Dedifferentiated amniotic fluid mesenchymal stem cell (primary cell): ENCODE results near the gene NAT14.
"Not testable (repeated sequence)": the region's sequence is repeated elsewhere in the genome, so short reads cannot be mapped to it uniquely, and the experiment has no call there.

Experiments
- DNase-seq: peaks from one replicate; pipeline ENCODE4 v3.0.0-alpha.2; 2016; ENCODE audit errors: extremely low spot score

Gene NAT14

GRCh38 chr19:55484593-55485438, at the start of gene NAT14:
Gene NAT14 (plus strand): TSS chr19:55485188. CDS start chr19:55485709, 521 bp downstream.
- DNase-seq = no peak

GRCh38 chr19:55436847-55437246, 48.1 kb upstream of the NAT14 start:
- no peak for DNase-seq

GRCh38 chr19:55437410-55437809, 47.6 kb upstream of the NAT14 start:
- DNase-seq = no peak

- no peak for DNase-seq
Measured at GRCh38 chr19:55439052-55439451, 45.9 kb upstream of the NAT14 start.

GRCh38 chr19:55440411-55441105, 44.4 kb upstream of the NAT14 start:
- no peak for DNase-seq

GRCh38 chr19:55441319-55441691, 43.7 kb upstream of the NAT14 start:
- DNase-seq = no peak

- no peak for DNase-seq
Measured at GRCh38 chr19:55441692-55442321, 43.2 kb upstream of the NAT14 start.

GRCh38 chr19:55442372-55442961, 42.5 kb upstream of the NAT14 start:
- no peak for DNase-seq

GRCh38 chr19:55443045-55443823, 41.8 kb upstream of the NAT14 start, which contains the start of gene SHISA7:
Gene SHISA7 (minus strand): TSS chr19:55443300. CDS start chr19:55442863, 437 bp downstream.
- no peak for DNase-seq

- no peak for DNase-seq
Measured at GRCh38 chr19:55443824-55444480, 41.0 kb upstream of the NAT14 start.

GRCh38 chr19:55444646-55445045, 40.3 kb upstream of the NAT14 start:
- no peak for DNase-seq

GRCh38 chr19:55446060-55446459, 38.9 kb upstream of the NAT14 start:
- DNase-seq = no peak

- no peak for DNase-seq
Measured at GRCh38 chr19:55447421-55448174, 37.4 kb upstream of the NAT14 start.

- not testable (repeated sequence) for DNase-seq
Measured at GRCh38 chr19:55448175-55448490, 36.9 kb upstream of the NAT14 start.

GRCh38 chr19:55449469-55449868, 35.5 kb upstream of the NAT14 start:
- DNase-seq = no peak

GRCh38 chr19:55451163-55451964, 33.6 kb upstream of the NAT14 start:
- no peak for DNase-seq

GRCh38 chr19:55451965-55452748, 32.8 kb upstream of the NAT14 start:
- DNase-seq = no peak

GRCh38 chr19:55452749-55453346, 32.1 kb upstream of the NAT14 start:
- no peak for DNase-seq
